HG03469 (cell line): ENCODE data around the gene PCDH8.

Source experiments
- ATAC-seq: cut with Tn5 transposase; IDR thresholded peaks from one replicate; pipeline ENCODE4 v1.9.1; 2021; ENCODE audit warnings: mild to moderate bottlenecking, moderate library complexity, moderate number of reproducible peaks; ENCODE audit not compliant: unreplicated experiment

The PCDH8 gene

GRCh38 chr13:52815330-52815729, 33.1 kb downstream of the PCDH8 start:
- ATAC-seq: no peak

DNA sequence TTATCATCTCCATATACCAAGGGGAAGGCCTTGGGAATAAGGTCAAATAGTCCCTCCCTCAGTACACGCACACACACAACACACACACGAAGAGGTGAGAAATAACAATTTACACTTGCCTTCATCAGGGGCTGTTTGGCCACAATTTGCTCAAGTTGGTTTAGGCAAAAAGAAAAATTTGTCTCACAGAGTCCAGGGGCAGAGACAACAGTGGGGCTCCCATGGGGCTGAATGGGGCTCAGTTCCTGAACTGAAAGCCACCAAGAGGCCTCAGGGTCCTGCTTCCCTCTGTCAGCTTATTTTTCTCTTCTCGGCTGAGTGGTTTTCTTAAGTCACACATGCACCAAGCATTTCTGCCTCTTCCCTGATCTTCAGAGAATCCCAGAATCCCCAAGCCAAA, 35.5 kb downstream of the PCDH8 start:
- no peak for ATAC-seq

DNA sequence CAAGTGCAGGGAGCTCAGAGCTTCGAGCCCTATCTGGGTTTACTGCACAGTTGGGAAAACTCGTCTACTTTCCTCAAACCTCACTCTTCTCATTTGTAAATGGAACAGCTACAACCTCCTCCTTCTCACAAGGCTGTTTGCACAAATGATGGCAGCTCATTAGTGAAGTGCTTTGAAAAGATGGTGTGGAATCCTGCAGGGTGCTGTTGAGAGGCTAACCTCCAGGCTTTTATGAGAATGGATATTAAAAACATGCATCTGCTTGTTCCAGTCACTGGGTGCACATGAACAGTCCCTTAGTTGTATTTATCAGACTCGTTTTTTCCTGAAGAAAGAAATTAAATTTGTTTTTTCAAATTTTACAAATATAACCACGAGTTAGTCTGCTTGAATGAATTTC, 36.6 kb downstream of the PCDH8 start:
- no peak for ATAC-seq

GRCh38 chr13:52810526-52810925, 37.9 kb downstream of the PCDH8 start:
- ATAC-seq: no peak

DNA sequence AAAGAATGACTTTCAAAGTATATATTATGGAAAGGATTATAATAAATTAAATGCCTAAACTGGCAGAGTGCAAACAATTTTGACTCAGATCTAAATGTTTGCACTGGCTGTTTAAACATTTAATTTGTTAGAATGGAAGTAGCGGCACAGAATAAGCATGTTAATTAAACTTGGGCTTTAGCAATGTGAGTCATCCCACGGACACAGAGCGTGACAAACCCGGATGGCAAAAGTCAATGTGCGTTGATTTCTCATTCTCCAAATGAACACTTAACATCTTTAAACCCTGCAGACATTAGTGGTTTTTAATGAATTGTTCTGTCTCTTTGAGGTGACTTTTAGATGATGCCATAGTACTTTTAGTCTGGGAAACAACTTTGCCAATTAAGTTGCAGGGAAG, 38.4 kb downstream of the PCDH8 start:
- no peak for ATAC-seq

GRCh38 chr13:52809310-52809769, 39.1 kb downstream of the PCDH8 start:
- peak; percentile 59 for ATAC-seq

DNA sequence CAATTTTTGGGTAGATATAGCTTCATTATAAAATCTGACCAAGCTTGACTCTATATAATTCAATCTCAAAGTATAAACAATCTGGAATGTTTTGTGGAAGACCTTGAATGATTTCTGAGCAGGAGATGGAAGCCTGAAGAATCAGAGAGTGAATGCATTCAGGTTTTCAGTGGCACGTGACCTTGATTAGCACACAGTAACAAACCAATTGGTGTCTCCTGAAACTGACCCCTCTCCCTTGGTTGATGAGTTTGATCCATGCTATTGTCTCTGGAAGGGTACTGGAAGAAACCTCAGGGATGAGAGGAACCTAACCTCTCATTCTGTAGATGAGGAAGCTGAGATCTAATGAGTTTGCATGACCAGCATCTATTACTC, 39.6 kb downstream of the PCDH8 start:
- ATAC-seq: no peak

- no peak for ATAC-seq
Observed at GRCh38 chr13:52806029-52806428, 42.4 kb downstream of the PCDH8 start.

- no peak for ATAC-seq
Observed at GRCh38 chr13:52804202-52804641, 44.2 kb downstream of the PCDH8 start.

DNA sequence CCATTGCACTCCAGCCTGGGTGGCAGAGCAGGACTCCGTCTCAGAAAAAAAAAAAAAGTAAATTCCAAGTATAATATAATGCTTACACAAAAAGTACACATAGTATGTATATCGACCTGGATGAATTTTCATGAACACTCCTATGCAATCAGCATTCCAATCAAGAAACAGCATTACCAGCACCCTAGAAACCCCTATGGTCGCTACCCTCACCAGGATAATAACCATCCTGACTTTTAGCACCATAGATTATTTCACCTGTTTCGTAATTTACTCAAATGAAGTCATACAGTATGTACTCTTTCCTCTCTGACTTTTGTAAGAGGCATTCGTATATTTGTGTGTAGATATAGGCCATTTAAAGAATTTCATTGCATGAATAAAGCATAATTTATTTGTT, 47.6 kb downstream of the PCDH8 start:
- no peak for ATAC-seq

GRCh38 chr13:52798770-52799430, 49.5 kb downstream of the PCDH8 start:
- ATAC-seq: no peak

- ATAC-seq: no peak
Observed at GRCh38 chr13:52797176-52797575, 51.3 kb downstream of the PCDH8 start.

- no peak for ATAC-seq
Observed at GRCh38 chr13:52794589-52794988, 53.9 kb downstream of the PCDH8 start.

- ATAC-seq: no peak
Observed at GRCh38 chr13:52793515-52794061, 54.9 kb downstream of the PCDH8 start.
